Tibial nerve (tissue), 4 donors: ENCODE data around the gene RGL4. TPM values are rescaled to one million over a fixed set of nuclear protein-coding genes. Genes with fewer than 3 reads are reported as not detected.
"Not testable (repeated sequence)": the region's sequence is repeated elsewhere in the genome, so short reads cannot be mapped to it uniquely, and the experiment has no call there.

Source experiments
- DNase-seq, 2 donors: peaks; one replicate each; pipeline ENCODE4 v3.0.0-alpha.2; 2019; ENCODE audit warnings: low spot score in 2 of 2
- H3K27ac ChIP-seq, 4 donors: fragments of 200-600 bp; sonication (generic) in 3 of 4; one replicate each; pipeline ENCODE4 v1.5.1; 2017 to 2019; ENCODE audit warnings: mild to moderate bottlenecking in 1 of 4
- H3K27me3 ChIP-seq, 2 donors: fragments of 200-600 bp; sonication (generic) in 1 of 2; one replicate each; pipeline versions ENCODE4 v1.5.1 to v1.6.0; 2017 to 2019
- H3K36me3 ChIP-seq, 3 donors: fragments of 200-600 bp; sonication (generic); one replicate each; pipeline ENCODE4 v1.5.1; 2018 to 2019
- H3K4me1 ChIP-seq, 4 donors: fragments of 200-600 bp; sonication (generic) in 3 of 4; one replicate each; pipeline ENCODE4 v1.5.1; 2017 to 2019
- H3K4me3 ChIP-seq, 4 donors: fragments of 200-600 bp; sonication (generic) in 3 of 4; one replicate each; pipeline ENCODE4 v1.5.1; 2017 to 2019; ENCODE audit warnings: mild to moderate bottlenecking in 1 of 4, moderate library complexity in 1 of 4
- H3K9me3 ChIP-seq, 4 donors: fragments of 200-600 bp; sonication (generic) in 3 of 4; one replicate each; pipeline ENCODE4 v1.5.1; 2017 to 2019
- CTCF ChIP-seq, 5 experiments: fragments of 200-600 bp in 3 of 5; fragments of 450-650 bp in 2 of 5; sonication (generic) in 3 of 5; IDR thresholded peaks; one replicate each; pipeline ENCODE4 v1.5.1; 2016 to 2019; ENCODE audit warnings: antibody characterized with exemption in 5 of 5, mild to moderate bottlenecking in 3 of 5, moderate library complexity in 2 of 5
- EP300 ChIP-seq, 2 donors: sonication (generic); formaldehyde crosslinking; IDR thresholded peaks; one replicate each; pipeline ENCODE4 v1.6.1; 2017; ENCODE audit warnings: antibody characterized with exemption in 2 of 2, mild to moderate bottlenecking in 1 of 2
- POLR2A ChIP-seq, 2 donors: fragments of 450-650 bp; IDR thresholded peaks; one replicate each; pipeline ENCODE4 v1.6.1; 2017; ENCODE audit warnings: antibody characterized with exemption in 2 of 2, mild to moderate bottlenecking in 2 of 2, moderate library complexity in 2 of 2
- WGBS, 2 donors: methylation state at CpG; one replicate each; pipeline ENCODE4 v1.1.5; 2018; 5-methylcytosine and 5-hydroxymethylcytosine counted together
- total RNA-seq, 4 donors: library from RNA; depleted of rRNA; stranded (reverse); fragments of >200 nt; gene quantifications; one replicate each; pipeline ENCODE4 v1.1.0, GENCODE V29; 2016

RGL4 gene
- total RNA-seq: not detected

DNA sequence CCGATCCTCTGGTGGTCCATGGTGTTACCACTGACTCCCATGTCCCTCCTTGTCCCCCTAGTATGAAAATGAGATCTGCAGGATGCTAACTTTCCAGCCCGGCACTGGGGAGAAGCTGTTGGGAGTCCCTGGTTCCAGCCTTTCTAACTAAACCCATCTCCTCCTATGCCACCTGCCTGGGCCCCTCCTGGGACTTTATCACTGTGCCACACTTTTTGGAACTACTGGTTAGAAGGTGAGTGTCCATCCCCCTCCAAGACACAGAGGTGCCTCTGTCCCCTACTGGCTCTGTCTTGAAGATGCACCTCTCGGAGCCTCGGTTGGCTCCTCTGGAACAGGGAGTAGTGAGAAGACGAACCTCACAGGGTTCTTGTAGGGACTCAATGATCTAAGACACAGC lies at the start of gene RGL4:
Gene RGL4 (plus strand): TSS at position 301 of the 400 bp plus-strand sequence. CDS start 1,018 bp downstream, outside the sequence.
- Histone ChIP-seq H3K27me3 (no peaks in the 10 kb centered on the region), H3K36me3 (peaks cover 0 to 74% (median 0%) of the 10 kb centered on the region in 3 donors), H3K4me3 (no peak within 1 kb of the TSS), H3K9me3 (no peaks in the 10 kb centered on the region), H3K27ac (no peak within 1 kb of the TSS), H3K4me1 (peaks cover 0 to 2% (median 0%) of the 10 kb centered on the region in 4 donors)
- 87 to 96% methylated on average over 5 of the region's 5 CpGs for WGBS, 2 donors
- peak in 1 of 2 donors; percentile 4 for DNase-seq
- TF ChIP-seq EP300 (IDR thresholded peaks at IDR 0.05): no peak
- TF ChIP-seq POLR2A (IDR thresholded peaks at IDR 0.05): no peak
- no peak for TF ChIP-seq CTCF (IDR thresholded peaks at IDR 0.05)

GRCh38 chr22:23646526-23646925 lies 44.3 kb upstream of the RGL4 start:
- not testable (repeated sequence) for H3K9me3 ChIP-seq, H3K27me3 ChIP-seq, H3K4me1 ChIP-seq, H3K27ac ChIP-seq, DNase-seq, H3K4me3 ChIP-seq
- 96 to 97% methylated on average over 7 of the region's 7 CpGs for WGBS, 2 donors
- peaks cover 0 to 13% (median 0%) of the 10 kb centered on the region in 3 donors for H3K36me3 ChIP-seq

DNA sequence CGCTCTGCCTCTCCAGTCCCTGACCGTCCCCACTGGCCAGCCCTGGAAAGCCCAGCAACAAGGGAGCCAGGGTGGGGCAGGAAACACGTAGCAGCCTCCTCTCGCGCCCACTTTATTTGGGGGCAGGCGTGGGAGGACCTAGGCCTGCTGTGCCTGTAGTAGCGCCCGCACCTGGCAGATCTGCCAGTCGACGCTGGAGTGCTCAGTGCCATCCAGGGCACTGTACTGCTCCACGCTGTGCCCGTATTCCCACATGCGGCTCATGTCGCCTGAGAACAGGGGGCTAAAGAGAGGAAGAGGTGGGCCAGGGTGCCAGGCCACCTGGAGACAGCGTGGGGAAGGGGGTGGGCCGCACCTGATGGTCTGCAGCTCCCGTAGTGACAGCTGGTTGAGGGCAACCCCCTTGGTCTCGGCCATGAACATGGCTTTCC lies 41.7 kb upstream of the RGL4 start:
- Histone ChIP-seq H3K4me1 (no peaks in the 10 kb centered on the region), H3K27me3 (no peaks in the 10 kb centered on the region), H3K27ac (no peak overlapping the region), H3K4me3 (no peak overlapping the region), H3K36me3 (peaks cover 0 to 36% (median 0%) of the 10 kb centered on the region in 3 donors), H3K9me3 (no peaks in the 10 kb centered on the region)
- 85 to 93% methylated on average over 17 to 18 of the region's 18 CpGs for WGBS, 2 donors
- DNase-seq: no peak
- TF ChIP-seq POLR2A (IDR thresholded peaks at IDR 0.05): no peak
- no peak for TF ChIP-seq EP300 (IDR thresholded peaks at IDR 0.05)
- TF ChIP-seq CTCF (IDR thresholded peaks at IDR 0.05): no peak

DNA sequence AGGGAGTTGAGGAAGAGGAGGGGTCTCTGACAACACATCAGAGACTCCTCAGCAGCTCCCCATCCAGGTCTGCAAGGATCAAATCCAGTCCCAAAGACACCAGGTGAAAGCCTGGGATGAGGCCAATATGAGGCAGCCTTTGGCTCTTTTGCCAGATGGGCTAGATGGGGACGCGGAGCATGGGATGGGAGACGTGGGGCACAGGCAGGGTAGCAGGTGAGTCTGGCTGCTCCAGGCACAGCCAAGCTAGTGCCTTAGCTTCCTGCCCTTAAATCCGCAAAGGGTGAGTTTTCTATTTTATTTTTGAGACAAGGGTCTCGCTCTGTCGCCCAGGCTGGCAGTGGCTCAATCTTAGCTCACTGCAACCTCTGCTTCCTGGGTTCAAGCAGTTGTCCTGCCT lies 39.1 kb upstream of the RGL4 start:
- WGBS, 2 donors: 92 to 96% methylated on average over 6 of the region's 6 CpGs
- Histone ChIP-seq H3K4me3 (no peak overlapping the region), H3K27me3 (no peaks in the 10 kb centered on the region), H3K9me3 (no peaks in the 10 kb centered on the region), H3K4me1 (no peaks in the 10 kb centered on the region), H3K27ac (no peak overlapping the region), H3K36me3 (peaks cover 0 to 58% (median 0%) of the 10 kb centered on the region in 3 donors)
- DNase-seq: no peak
- TF ChIP-seq EP300 (IDR thresholded peaks at IDR 0.05) (no peak), POLR2A (IDR thresholded peaks at IDR 0.05) (no peak), CTCF (IDR thresholded peaks at IDR 0.05) (no peak)

- Histone ChIP-seq H3K4me3 (no peak overlapping the region), H3K27ac (no peak overlapping the region), H3K9me3 (no peaks in the 10 kb centered on the region), H3K27me3 (no peaks in the 10 kb centered on the region), H3K36me3 (peaks cover 0 to 64% (median 0%) of the 10 kb centered on the region in 3 donors), H3K4me1 (no peaks in the 10 kb centered on the region)
- no peak for DNase-seq
- 91 to 93% methylated on average over 7 of the region's 7 CpGs for WGBS, 2 donors
- TF ChIP-seq CTCF (IDR thresholded peaks at IDR 0.05) (no peak), POLR2A (IDR thresholded peaks at IDR 0.05) (no peak), EP300 (IDR thresholded peaks at IDR 0.05) (no peak)
Measured at GRCh38 chr22:23652286-23652685, 38.5 kb upstream of the RGL4 start.

DNA sequence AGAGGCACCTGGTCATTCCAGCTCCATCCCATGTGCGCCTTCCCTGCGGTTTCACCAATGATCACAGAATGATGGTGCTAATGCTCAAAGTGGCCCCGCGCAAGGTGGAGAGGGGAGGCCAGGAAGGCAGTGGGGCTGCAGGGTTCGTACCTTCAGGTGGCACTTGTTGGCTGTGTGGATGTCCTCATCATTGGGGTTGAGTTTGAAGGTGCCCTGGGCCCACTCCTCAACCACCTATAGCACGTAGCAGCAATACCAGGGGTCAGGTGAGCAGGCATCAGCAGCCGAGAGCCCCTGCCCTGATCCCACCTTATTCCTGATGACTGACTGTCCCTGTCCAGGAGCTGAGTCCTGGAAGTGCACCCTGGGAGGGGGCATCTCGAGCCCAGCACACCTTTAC lies 38.1 kb upstream of the RGL4 start:
- no peaks in the 10 kb centered on the region for H3K4me1 ChIP-seq
- H3K27ac ChIP-seq: no peak overlapping the region
- 91 to 97% methylated on average over 8 of the region's 8 CpGs for WGBS, 2 donors
- no peak for DNase-seq
- no peak for TF ChIP-seq EP300 (IDR thresholded peaks at IDR 0.05)
- TF ChIP-seq CTCF (IDR thresholded peaks at IDR 0.05): no peak
- no peak for TF ChIP-seq POLR2A (IDR thresholded peaks at IDR 0.05)
- peaks cover 0 to 68% (median 0%) of the 10 kb centered on the region in 3 donors for H3K36me3 ChIP-seq
- H3K27me3 ChIP-seq: no peaks in the 10 kb centered on the region
- H3K4me3 ChIP-seq: no peak overlapping the region
- no peaks in the 10 kb centered on the region for H3K9me3 ChIP-seq
